GM19193 (cell line): Measurements from ENCODE around the gene LDLRAD4.

ENCODE experiments used
- POLR2A ChIP-seq: IDR thresholded peaks from 4 replicates; pipeline ENCODE4 v1.6.1; 2011; ENCODE audit not compliant: insufficient read depth, insufficient read length; ENCODE audit errors: extremely low read depth

Gene LDLRAD4

GRCh38 chr18:13580351-13580750 lies 361.8 kb downstream of the LDLRAD4 start:
- TF ChIP-seq POLR2A: no peak

GRCh38 chr18:13580991-13581390 lies 362.4 kb downstream of the LDLRAD4 start:
- TF ChIP-seq POLR2A: no peak

- TF ChIP-seq POLR2A: no peak
Observed at GRCh38 chr18:13581496-13582177, 363.1 kb downstream of the LDLRAD4 start.

GRCh38 chr18:13582178-13582670 lies 363.7 kb downstream of the LDLRAD4 start:
- TF ChIP-seq POLR2A: no peak

GRCh38 chr18:13583576-13584550 lies 365.3 kb downstream of the LDLRAD4 start:
- no peak for TF ChIP-seq POLR2A

- no peak for TF ChIP-seq POLR2A
Observed at GRCh38 chr18:13584825-13585224, 366.3 kb downstream of the LDLRAD4 start.

- no peak for TF ChIP-seq POLR2A
Observed at GRCh38 chr18:13585379-13586153, 367.0 kb downstream of the LDLRAD4 start.

- no peak for TF ChIP-seq POLR2A
Observed at GRCh38 chr18:13587001-13587400, 368.4 kb downstream of the LDLRAD4 start.

- no peak for TF ChIP-seq POLR2A
Observed at GRCh38 chr18:13587477-13587876, 368.9 kb downstream of the LDLRAD4 start.

GRCh38 chr18:13587937-13588336 lies 369.4 kb downstream of the LDLRAD4 start:
- TF ChIP-seq POLR2A: no peak

GRCh38 chr18:13589316-13589715 lies 370.8 kb downstream of the LDLRAD4 start:
- no peak for TF ChIP-seq POLR2A

- no peak for TF ChIP-seq POLR2A
Observed at GRCh38 chr18:13589943-13590342, 371.4 kb downstream of the LDLRAD4 start.

- no peak for TF ChIP-seq POLR2A
Observed at GRCh38 chr18:13592246-13592645, 373.7 kb downstream of the LDLRAD4 start.

GRCh38 chr18:13594551-13594950 lies 376.0 kb downstream of the LDLRAD4 start:
- TF ChIP-seq POLR2A: no peak

GRCh38 chr18:13597068-13597467 lies 378.5 kb downstream of the LDLRAD4 start:
- no peak for TF ChIP-seq POLR2A
